ENCODE measurements around the gene VPS18.

Gene VPS18

DNA sequence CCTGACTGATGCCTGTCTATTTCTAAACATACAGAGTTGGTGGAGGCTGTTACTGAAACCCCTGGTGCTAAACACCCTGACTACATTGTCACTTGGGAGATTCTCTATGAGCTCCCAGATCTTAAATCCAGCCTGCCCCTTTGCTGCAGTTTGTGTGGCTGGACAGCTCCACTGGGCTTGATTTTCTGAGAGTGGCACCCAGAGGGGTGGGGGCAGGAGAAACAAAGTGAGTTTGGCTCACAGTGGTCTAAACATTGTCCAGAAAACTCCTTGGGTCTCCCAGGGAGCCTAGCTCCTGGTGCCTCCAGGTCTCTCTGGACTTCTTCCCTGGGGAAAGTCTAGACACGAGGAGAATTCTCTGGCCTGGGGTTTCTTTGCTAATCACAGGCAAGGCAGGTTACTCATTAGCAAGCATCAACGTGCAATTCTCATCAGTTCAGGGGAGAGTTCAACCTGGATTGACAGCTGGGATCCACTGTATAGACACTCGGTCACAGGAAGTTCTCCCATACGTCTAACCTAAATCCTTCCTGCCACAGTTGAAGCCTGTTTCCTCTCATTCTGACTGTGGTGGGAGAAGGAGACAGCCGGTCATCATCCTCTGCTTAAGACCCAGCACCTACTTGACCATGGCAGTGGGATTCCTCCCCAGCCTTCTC, 27.8 kb downstream of the VPS18 start:
- DNase-seq: no peak

DNA sequence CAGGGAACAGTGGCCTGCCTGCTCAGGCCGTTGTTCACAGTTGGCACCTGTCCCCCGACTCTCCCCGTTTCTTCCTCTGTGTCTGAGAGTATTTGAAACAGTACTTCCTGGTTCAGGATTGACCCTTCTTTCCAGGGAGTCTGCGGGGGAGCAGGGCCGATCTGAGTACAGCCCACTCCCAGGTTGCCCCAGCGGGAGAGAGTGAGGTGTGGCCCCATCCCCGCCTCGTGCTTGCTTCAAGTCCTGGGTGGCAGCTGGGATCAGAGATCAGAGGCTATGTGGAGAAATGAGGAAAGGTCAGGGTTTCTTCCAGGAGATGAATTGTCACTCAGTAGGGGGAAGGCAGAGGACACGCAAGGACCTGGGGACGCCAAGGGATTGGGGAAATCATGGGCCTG, 28.4 kb downstream of the VPS18 start:
- no peak for DNase-seq

GRCh38 chr15:40923551-40923950, 29.3 kb downstream of the VPS18 start:
- DNase-seq: no peak

DNA sequence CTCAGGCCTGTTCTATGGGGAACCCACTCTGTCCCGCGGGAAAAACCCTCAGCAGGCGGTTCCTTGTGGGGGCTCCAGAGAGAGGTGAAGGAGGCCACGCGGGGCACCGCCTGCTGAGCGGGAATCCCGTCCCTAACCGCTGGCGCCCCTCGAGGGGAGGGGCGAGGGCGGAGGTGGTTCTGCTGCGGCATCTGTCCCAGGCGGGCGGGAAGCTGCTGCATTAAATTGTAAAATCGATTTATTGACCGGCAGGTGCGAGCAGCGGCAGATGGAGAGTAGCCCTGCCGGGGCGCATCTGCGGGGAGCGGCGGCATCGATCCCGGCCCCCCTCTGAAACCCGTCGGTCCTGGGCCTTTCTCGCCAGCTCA, 31.2 kb downstream of the VPS18 start:
- DNase-seq: no peak

- no peak for DNase-seq
These were observed 31.8 kb downstream of the VPS18 start for GRCh38 chr15:40925863-40926658.

DNA sequence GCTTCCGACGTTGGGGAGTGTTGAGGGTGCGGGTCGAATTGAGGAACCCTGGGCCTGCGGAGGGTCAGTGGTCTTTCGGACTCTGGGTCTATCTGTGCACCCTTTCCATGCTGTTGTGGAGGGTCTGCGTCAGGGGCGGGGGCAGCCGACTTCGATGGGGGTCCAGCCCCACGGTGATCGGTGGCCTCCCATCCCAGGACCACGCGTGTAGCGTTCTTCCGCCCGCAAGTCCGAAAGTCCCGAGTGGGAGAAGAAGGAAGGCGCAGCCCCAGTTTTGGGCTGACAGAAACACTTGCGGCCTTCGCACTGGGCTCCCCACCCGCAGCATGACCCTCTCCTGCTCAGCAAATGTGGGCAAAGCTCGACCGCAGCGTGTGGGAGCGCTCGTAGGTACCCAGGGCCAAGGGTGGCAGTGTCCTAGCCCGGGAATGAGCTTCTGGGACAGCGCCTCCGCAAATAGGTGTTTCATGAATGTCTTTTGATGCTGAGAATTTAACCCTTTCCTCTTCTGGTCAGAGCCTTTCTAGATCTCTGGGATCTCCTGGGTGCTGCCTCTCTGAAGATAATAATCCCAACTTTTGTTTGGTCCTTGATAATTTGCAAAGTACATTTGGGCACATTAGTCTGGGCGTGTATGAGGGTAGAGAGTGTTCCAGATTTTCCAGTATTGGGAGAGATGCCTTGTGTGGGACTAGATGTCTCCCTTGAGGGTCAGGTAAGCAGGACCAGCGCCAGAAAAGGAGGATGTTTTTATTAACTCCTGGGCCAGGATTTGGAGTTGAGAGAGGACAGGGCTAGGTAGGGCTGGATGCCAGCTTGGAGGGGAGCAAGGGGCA, 32.6 kb downstream of the VPS18 start:
- DNase-seq: no peak

DNA sequence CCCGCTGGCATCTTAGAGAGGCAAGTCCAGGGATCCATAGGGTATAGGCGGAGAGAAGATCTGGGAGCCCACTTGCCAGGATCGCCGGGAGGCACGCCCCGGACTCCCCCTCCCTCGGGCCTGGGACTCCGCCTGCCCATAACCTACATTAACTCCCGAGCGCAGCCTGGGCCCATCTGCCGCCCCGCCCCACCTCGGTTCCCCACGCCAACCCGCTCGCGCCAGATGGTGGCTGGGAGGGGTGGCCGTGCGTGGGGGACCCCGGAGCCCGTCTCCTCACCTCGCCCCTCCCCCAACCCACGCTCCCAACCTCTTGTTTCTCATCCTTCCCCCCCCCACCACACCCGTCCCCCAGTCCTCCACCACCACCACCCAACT, 33.2 kb downstream of the VPS18 start:
- no peak for DNase-seq

DNA sequence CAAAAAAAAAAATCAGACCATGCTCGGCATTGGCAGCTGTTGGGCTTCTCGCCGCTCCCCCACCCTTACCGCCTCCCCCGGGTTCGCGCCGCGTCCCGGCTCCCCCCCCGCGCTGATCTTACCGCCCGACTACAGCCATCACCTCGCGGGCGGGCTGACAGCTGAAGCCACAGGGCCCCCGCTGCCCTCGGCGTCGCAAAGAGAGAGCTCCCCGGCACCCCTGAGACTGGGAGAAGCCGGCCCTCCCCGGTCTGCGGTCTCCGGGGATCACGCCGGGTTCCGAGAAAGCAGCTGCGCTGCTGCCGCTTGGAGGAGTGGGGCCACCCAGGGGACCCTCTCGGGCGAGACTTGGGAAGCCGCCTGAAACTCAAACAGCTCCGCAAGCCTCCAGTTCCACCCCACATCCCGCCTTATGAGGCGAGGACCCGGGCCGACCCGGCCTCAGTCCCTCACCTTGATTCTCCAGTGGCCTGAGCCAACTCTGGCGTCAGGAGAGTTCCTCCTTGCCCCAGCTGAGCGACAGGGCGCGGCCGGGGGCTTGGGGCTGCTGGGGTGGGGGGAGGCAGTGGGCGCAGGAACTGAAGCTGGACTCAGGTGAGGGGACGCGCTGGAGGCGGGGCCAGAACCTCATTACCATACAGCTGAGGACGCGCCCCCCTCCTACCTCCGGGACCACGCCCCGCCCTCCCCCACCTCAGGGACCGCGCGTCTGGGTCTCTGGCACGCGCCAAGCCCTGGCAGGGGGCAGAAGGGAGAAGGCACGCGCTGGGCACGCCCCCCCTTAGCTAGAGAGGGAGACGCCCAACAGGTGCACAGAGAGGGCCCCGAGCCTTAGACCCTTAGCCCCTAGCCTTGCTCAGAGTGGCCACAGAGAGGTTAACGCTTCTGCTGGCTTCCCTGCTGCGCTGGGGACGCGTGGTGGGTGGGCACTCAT, 33.9 kb downstream of the VPS18 start:
- DNase-seq: no peak

GRCh38 chr15:40928821-40929659, 34.8 kb downstream of the VPS18 start, which contains the start of gene DLL4:
DLL4 (plus strand) TSS chr15:40929340; CDS start chr15:40929669, 329 bp downstream.
- no peak for DNase-seq

- no peak for DNase-seq
These were observed 35.6 kb downstream of the VPS18 start for GRCh38 chr15:40929660-40930429.

DNA sequence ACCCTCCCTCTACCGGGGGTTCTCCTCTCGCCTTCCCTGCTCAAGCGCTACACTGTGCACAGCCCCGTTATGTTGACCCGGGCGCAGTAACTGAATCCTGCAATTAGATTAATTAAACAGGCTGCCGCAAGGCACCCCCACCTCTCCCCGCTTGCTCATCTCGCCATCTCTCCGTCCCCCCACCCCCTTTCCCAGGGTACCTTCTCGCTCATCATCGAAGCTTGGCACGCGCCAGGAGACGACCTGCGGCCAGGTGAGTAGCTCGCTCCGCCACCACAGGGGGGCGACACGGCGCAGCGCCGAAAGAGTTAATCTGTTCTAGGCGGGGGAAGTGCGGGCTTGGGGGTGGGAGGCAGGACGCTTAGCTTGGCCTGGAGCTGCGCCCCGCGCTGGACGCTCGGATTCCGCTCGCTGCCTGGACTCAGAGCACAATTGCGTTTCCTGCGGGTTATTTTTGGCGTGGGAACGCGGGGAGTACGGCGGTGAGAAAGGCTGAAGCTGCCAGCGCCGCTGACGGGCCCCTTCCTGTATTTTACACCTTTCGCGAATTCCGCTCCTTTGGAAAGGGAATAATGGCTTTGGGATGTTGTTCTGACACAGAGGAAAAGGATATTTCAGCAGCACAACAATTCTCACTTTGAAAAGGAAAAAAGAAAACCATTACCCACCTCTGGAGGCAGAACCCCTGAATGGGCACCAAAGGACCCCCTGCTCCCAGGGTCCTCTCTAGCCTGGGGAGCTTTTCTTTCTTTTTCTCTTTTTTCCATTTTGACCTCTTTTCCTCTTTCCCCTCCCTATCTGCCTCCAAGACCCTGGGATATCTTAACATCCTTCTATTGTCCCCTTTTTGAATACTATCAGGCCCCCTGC, 36.4 kb downstream of the VPS18 start:
- DNase-seq: no peak

GRCh38 chr15:40931300-40932142, 37.3 kb downstream of the VPS18 start:
- no peak for DNase-seq

DNA sequence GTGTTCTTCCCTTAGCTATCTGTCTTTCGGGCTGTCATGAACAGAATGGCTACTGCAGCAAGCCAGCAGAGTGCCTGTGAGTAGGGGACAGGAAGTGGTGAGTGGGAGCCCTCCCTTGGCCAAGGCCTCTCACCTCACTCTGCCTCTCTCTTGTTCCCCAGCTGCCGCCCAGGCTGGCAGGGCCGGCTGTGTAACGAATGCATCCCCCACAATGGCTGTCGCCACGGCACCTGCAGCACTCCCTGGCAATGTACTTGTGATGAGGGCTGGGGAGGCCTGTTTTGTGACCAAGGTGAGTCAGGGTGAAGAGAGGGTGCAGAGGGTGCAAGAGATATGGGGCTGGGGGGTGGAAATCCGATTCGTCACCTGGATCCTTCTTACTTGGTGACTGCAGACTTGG, 37.9 kb downstream of the VPS18 start:
- DNase-seq: no peak

- no peak for DNase-seq
These were observed 38.6 kb downstream of the VPS18 start for GRCh38 chr15:40932649-40933516.

GRCh38 chr15:40933517-40933902, 39.3 kb downstream of the VPS18 start:
- DNase-seq: no peak

DNA sequence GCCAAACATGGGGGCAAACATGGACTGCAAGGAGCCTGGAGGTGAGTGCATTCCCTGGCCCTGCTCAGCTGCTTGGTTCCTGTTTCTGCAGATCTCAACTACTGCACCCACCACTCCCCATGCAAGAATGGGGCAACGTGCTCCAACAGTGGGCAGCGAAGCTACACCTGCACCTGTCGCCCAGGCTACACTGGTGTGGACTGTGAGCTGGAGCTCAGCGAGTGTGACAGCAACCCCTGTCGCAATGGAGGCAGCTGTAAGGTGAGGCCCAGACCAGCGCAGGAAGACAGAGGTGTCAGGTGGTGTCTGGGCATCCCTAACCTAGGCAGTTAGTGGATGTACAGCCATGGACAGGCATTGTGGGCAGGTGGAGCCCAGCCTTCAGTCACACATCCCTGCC, 40.2 kb downstream of the VPS18 start:
- DNase-seq: no peak

DNA sequence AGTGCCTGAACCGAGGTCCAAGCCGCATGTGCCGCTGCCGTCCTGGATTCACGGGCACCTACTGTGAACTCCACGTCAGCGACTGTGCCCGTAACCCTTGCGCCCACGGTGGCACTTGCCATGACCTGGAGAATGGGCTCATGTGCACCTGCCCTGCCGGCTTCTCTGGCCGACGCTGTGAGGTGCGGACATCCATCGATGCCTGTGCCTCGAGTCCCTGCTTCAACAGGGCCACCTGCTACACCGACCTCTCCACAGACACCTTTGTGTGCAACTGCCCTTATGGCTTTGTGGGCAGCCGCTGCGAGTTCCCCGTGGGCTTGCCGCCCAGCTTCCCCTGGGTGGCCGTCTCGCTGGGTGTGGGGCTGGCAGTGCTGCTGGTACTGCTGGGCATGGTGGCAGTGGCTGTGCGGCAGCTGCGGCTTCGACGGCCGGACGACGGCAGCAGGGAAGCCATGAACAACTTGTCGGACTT, 42.0 kb downstream of the VPS18 start:
- DNase-seq: no peak

All from cerebellar nuclear complex (tissue), 1 donor.